HG02885 (cell line): ENCODE results near the gene RGS3.
"Not testable (repeated sequence)": the region's sequence is repeated elsewhere in the genome, so short reads cannot be mapped to it uniquely, and the experiment has no call there.

Experiments used
- ATAC-seq: cut with Tn5 transposase; IDR thresholded peaks from one replicate; pipeline ENCODE4 v1.9.1; 2021; ENCODE audit warnings: mild to moderate bottlenecking; ENCODE audit not compliant: unreplicated experiment, poor library complexity

The RGS3 gene

DNA sequence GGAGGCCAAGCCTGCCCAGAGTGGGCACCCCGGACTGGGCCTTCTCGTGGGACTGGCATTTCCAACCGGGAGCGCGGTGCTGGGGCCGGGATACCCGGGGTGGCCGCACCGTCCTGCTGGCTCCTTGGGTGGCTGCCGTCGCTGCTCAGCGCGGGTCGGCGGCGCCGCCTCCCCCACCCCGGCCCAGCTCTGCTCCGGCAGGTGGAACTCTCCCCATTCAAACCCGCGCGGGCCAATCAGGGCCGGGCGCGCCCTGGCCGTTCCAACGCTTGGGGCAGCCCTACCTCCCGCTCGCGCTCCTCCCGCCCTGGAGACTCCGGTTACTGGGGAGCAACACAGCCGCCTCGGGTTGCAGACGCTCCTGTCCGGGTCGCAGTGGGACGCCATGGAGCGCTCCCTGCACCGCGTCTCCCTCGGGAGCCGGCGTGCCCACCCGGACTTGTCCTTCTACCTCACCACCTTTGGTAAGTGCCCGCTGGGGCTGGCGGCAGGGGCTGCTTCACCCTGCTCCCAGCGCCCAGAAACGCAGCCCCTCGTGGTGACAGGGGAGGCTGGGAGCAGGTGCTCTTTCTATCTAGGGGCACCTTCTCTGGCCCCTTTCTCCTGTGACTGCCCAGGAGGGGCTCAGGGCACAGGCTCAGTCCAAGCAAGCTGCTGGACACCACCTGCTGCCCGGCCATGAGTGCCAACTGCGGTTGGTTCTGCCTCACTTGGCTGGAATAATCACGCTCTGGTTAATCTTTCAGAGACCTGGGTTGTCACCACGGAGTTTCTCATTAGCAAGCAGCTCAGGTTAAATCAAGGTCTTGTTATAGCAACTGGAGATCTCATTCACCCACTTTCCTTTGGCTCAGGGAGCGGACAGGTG is at the start of gene RGS3:
Gene RGS3 (plus strand): TSS at position 310 of the 868 bp plus-strand sequence. CDS start 76 bp downstream, at position 386.
- ATAC-seq = no peak

DNA sequence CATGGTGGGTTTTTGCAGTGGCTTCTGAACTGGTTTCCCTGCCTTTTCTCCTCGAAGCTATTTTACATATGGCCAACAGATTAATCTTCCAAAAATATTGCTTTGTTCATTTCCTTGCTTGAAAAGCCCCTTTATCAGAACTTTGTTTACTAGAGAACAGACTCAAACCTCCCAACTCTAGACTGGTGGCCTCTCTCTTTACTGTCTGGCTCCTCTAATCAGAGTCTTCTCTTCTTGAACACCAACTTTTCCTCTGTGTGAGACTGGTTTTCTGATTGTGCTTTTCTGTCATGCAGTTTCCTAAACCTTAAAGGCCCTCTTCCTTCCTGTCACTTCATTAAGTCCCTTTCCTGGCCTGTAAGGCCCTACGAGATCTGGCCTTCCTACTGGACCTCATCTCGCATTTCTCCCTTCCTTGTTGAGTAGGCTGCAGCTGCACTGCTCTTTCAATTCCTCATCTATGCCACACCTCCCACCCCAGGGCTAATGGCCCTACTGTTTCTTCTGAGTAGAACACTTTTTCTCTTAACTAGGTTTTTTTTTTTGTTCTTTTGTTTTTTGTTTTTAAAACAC is 47.3 kb upstream of the RGS3 start:
- ATAC-seq = peak; percentile 97

DNA sequence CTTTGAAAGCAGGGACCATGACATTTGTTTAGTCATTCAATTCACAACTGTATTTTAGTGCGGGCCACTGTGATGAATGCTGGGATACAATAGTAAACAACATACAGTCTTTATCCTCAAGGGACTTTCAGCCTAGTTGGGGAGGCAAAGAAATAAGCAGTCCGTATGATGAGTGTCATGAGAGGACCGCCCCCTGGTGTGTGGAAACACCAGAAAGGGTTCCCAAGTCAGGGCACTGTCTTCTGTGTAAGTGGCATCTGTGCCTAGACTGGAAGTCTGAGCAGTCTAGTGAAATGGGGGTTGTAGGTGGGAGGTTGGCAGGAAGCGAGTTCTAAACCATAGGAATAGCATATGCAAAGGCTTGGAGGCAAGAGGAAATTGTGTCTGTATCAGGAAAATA is 46.2 kb upstream of the RGS3 start:
- no peak for ATAC-seq

DNA sequence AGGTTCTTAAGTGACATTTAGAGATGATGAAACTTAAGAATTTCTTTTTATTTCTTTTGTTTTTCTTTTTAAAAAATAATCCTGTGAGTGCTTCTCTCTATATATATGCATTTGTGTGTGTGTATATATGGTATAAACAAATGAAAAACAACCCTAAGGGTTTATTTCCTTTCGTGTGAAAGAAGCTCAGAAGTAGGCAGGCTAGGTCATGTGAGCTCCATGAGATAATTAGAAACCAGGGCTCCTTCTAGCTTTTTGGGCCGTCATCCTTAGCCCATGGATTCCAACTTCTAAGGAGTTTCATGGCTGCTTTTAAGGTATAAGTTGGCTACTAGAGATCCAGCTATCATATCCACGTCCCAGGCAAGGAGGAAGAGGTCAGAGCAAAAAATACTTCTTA is 41.8 kb upstream of the RGS3 start:
- ATAC-seq = no peak

DNA sequence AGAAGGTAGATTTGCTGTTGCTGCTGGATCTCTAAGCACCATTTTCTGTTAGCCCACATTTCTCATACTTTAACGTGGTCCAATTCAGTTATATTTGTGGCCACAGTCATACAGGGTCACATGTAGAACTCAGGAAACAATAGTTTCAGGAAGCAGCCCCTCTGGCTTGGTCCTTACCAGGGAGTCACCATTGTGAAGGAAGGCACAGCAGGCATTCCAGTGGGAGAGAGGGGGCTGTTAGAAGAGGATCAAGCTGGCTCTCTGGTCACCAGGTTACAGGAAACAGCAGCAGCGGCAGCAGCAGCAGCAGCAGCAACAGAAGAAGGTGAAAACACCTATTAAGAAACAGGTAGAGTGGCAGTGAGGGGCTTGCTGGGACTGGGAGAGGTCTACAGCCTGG is 38.5 kb upstream of the RGS3 start:
- ATAC-seq = no peak

DNA sequence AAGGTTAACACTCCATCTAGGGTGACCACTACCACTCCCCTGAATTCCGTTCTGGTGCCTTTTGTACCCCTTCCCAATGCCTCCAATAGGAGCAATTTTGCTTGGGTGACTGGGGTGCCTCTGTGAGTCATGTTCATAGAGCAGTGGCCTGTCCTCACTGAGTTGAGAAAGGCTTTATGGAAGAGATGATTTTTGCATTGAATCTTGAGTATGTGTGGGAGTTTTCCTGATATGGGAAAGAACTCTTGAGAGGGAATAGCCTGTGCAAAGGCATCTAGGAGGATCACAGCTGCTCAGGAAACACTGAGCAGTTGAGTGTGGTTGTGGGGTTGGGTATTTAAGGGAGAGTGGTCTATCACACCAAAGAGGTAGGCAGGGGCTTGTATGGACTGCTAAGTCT is 36.8 kb upstream of the RGS3 start:
- no peak for ATAC-seq

DNA sequence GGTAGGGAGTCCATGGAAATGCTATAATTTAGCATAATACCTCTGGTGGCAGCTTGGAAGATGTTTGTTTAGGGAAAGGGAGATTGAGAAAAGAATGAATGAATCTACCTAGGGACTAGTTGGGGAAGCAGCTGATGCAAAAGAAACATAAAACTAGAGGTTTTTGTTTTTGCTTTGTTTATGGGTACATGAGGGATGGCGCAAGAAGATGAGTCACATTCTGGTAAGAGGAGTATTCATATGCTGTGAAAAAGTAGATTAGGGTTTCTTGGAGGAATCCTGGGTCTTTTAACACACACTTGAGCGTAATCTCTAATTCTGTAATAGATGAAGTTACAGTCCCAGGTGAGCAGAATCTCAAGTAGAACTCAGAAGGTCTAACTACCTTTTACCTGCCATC is 35.9 kb upstream of the RGS3 start:
- no peak for ATAC-seq

DNA sequence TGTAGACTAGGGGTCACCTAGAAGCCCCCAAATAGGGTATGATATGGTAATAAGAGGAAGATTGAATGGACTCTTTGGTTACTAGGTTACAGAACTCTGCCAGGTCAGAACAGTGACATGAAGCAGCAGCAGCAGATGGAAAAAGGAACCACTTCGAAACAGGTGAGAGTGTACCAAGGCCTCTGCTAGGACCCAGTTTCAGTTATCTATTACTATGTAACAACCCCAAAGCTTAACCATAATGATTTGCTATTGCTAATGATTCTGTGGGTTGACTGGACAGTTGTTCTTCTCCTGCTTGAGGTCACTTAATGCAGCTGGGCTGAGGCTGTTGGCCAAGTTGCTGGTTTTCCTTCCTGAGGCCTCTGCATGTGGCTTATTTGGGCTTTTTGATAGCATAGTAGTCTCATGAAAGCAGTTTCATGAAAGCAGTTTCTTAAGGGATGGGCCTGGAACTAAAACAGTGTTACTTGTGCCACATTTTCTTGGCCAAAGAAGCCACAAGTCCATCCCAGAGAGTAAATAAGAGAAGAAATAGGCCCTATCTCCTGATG is 35.4 kb upstream of the RGS3 start:
- ATAC-seq = no peak

DNA sequence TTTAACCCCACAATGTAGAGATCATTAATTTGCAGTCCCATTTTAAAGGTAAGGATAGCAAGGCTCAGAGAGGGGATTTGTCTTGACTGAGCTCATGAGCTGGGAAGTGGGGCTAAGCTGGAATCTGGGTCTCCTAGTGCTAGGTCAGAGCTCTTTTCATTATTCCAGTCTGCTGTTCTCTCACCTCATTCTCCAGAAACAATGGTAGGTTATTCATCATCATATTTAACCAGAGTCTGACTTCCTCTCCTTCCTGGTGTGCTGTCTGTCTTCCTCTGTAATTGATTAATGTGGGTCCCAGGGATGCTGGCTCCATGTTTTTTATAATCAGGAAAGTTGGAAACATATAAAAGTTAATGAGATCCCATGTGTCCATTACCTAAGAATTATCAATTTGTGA is 32.3 kb upstream of the RGS3 start:
- ATAC-seq = no peak

DNA sequence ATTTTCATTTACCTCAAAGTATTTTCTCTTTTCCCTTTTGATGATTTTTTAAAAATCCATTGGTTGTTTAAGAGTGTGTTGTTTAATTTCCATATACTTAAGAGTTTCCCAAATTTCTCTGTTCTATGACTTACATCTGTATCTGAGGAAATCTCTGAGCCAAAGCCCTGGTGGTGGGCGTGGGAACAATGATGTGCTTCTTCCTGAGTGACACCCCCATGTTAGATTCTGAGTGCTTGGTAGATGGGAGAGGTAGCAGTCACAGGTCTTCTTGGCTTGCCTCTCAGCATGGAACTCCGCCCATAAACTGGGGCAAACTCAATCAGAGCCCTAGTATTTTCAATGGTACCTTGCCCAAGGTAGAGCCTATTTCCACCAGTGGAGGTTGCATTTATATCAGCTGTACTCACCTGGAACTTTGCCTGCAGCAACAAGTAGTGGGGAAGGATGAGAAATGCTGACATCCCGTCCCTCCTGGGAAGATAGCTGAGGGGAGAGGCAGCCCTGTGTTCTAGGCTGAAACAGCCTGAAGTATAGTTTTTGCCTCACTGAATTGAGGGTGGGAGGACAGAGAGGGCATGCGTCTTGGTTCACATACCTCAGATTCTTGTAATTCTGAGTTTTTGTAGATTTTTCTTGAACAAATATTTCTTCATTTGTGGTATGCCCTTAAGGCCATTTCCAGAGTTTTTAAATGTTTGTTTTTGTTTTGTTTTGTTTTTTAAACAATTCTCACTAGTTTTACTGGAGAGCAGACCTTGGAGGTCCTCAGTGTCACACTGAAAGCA is 26.6 kb upstream of the RGS3 start:
- no peak for ATAC-seq

DNA sequence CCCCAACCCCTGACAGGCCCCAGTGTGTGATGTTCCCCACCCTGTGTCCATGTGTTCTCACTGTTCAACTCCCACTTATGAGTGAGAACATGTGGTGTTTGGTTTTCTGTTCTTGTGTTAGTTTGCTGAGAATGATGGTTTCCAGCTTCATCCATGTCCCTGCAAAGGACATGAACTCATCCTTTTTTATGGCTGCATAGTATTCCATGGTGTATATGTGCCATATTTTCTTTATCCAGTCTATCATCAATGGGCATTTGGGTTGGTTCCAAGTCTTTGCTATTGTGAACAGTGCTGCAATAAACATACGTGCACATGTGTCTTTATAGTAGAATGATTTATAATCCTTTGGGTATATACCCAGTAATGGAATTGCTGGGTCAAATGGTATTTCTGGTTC is 25.8 kb upstream of the RGS3 start:
- ATAC-seq = not testable (repeated sequence)

DNA sequence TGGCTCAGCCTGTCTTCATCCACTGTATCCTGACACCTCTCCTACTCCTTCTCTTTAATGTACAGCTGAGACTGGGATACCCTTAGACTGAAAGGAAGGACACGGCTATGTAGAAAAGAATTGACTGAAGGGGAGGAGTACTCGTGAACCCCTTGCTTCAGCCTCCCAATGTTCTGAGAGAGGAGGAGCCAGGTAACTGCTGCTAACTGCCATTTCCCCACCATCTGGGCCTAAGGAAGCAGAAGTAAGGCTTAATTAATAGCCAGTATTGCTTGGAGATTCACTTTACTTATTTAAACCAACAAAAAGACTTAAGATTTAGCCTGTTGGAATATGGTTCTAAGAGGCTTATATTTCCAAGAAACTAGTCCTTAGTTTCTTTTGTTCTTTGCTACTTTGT is 18.8 kb upstream of the RGS3 start:
- ATAC-seq = no peak

DNA sequence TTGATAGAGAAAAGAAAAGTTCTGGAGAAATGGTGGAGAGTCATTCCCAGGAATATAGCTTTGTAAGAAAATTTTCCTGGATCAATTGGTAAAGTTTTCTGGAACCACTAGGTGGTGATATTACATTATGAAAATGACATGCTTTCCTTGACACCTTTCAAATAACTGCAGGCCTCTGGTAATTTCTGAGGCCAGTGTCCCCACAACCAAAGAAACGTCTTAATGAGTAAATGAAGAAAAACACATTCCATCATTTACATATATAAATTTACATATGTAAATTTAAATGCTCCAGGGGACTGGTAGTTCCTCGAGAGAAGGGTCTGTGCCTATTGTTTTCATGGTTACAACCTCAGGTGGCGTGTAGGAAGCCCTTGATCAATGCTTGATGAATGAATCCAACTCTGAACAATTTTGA is 17.2 kb upstream of the RGS3 start:
- ATAC-seq = no peak

DNA sequence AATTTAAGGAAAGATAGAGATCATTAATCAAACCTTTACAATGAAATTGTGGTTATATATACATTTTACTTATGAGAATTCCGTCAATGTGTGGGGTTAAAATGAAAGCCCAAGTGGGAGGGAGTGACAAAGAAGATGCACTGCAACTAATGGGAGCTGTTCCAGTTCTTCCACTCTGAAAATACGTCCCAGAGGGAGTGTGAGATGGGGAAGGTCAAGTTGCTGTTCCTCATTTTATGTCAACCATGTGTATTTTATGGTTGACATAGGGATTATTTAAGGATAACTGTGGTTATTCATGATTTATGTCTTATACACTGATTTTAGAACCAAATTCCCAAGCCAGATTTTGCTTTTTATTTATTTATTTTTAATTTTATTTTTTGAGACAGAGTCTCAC is 14.2 kb upstream of the RGS3 start:
- ATAC-seq = no peak

DNA sequence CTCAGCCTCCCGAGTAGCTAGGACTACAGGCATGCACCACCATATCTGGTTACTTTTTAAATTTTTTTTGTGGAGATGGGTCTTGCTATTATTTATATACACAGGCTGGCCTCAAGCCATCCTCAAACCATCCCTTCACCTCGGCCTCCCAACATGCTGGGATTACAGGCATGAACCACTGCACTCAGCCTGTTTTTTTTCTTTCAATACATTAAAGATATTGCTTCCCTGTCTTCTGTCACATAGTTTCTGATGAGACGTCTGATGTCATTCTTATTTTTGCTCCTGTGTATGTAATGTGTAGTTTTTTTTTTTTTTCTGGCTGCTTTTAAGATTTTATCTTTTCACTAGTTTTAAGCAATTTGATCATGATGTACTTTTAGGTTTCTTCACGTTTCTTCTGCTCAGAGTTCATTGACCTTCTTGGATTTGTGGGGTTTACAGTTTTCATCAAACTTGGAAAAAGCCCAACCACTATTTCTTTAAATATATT is 11.4 kb upstream of the RGS3 start:
- no peak for ATAC-seq

DNA sequence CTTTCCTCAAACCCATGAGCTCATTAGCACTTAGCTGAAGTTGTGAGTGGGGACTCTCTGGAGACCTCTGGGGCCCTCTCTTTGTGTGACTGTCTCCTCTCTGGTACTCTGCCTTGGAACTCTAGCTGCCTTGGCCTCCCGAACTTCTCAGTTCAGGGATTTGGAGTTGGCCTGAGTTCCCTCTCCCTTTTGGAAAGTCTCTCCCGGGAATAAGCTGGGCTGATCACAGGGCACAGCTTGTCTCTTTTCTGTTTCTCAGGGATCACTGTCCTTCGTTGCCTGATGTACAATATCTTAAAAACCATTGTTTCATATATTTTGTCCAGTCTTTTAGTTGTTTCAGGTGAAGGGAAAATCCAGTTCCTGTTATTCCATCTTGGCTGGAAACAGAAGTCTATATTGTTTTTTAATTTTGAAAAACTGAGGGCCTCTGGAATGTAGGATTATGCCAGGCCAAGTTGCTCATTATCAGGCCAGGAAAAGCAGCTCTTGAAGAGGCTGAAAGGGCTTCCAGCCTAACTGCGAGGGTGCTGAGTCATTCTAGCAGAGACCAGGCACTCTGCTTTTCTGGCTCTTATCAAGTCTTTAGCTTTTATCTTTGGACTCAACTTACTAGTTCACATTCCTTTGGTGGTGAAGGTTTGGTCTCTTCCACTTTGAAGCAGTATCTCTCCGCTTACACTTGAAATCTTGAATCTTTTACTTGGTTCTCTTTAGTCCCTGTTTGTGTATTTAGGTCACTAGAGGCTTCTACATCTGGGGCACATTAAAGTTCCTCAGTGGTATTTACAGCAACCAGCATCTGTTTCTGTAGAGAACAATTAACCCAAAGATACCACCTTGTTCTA is 8.4 kb upstream of the RGS3 start:
- no peak for ATAC-seq

DNA sequence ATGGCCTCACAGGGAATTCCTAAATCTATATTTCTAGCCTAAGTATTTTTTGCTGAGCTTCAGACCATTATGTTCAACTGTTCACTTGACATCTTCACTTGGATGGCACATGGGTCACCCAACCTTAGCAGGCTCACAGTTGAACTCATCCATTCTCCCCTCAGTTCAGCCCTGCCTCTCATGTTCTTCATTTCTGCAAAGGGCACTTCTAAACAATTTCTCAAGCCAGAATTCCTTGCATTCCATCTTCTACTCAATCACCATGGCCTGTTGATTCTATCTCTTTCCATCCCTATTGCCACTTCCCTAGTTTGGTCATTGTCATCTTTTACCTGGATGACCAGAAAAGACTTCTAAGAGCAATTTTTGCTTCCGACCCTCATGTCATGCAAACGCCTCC is 7.3 kb upstream of the RGS3 start:
- ATAC-seq = no peak

DNA sequence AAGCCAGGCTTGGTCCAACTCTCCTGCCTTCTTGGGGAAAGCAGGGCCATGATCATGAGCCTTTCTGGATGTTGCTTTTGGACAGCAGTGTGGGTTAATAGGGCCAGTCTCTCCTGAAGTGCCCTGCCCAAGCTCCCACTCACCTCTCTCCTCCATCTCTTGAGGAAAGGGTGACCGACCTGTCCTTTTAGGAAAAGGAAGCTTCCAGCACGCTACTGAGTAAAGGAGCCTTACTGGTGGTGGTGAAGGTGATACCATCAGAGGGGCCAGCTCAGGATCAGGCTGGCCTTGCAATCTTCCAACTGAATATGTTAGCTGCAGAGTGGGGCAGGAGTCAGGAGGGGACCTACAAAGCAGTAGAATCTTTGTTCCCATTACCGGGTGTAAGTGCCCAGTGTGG is 2.2 kb upstream of the RGS3 start:
- no peak for ATAC-seq

DNA sequence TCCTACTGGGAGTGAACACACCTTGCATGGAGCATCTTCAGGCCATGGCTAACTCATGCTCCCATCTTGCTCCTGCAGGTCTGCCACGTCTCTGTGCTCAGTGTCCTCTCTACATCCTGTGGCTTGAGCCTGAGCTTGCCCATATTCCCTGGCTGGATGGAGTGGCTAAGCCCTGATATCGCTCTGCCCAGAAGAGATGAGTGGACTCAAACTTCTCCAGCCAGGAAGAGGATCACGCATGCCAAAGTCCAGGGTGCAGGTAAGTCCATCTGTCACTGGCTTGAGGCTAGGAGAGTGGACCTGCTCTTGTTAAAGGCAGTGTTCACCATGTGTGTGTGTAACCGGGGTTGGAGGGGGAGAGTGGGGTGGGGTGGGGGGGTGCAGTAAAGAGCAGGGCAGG is 1.6 kb upstream of the RGS3 start:
- no peak for ATAC-seq

DNA sequence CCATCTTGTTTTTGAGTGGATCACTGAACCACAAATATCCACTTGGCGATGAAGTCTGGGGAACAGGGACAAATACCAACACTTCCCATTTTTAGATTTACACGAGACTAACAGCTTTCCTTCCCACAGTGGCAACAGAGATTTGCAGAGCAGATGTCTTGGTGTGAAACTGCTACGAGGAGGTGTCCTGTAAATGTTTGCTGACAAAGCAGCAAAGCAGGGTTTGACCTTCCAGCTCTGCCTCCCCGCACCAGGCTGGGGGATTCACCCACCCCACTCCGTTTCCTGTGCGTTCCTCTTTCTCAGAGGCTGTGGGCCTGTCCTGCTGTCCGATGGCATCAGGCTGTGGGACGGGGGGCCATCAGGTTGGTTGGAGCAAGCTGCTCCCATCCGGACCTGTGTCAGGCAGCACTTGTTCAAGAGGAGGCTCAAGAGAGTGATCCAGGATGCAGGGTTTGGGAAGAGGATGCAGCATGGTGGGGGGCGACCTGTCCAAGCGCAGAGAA is 693 bp upstream of the RGS3 start:
- no peak for ATAC-seq
